Measurements from ENCODE around the gene SLC5A11.
"Not testable (repeated sequence)": the region's sequence is repeated elsewhere in the genome, so short reads cannot be mapped to it uniquely, and the experiment has no call there.

Gene SLC5A11

DNA sequence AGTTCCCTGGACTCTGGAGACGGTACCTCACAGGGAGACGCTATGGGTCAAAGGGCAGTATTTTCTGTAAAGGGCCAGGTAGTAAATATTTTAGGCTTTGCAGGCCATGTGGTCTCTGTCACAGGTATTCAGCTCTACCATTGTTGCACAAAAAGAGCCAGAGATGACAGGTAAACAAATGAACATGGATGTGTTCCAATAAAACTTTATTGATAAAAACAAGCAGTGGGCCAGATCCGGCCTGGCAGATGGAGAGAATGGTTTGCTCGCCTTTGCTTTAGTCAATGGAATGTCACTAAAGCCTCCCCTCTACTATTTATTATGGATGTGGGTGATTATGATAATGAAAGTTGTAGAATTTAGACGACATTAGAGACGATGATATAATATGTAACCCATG is 8.9 kb upstream of the SLC5A11 start:
- no peak for DNase-seq

DNA sequence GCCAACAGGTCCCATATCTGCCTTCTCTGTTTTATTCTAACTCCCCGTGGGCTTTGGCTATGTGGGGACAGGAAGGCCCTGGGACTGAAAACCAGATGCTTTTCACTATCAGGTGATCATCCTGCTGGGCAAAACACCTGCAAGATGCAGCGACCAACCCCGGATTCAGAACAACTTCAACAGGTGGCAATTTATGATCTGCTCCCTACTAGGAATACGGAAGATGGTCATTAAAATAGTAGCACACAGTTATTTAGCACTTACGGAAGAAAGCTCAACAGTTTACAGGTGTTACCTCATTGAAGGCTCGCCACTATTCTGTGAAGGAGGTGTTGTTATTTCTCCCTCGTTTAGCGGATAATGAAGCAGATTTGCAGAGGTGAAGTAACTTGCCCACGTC is 7.8 kb upstream of the SLC5A11 start:
- no peak for DNase-seq

DNA sequence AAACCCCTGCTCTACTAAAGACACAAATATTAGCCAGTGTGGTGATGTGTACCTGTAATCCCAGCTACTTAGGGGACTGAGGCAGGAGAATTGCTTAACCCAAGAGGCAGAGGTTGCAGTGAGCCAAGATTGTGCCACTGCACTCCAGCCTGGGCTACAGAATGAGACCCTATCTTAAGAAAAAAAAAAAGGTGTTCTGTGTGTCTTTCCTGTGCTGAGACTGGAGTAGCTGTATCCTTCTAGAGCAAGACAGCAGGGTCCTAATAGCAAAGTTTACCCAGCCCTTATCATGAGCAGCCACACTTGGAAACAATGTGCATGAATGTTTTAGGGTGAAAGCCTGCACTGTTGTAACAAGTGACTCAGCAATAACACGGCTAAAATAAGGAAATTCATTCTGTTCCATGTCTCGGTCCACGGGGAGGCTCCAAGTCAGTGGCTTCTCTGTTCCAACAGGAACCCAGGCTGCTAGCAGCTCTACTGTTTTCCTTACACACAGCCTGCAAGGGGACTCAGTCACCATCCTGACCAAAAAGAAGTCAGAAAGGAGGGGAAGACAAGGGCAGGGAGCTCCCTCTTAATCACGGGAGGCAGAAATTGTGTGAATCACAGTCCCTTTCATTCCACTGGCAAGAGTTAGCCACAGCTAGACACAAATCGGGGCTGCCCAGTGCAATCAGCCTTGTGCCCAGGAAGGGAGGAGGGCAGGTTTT is 7.1 kb upstream of the SLC5A11 start:
- no peak for DNase-seq

DNA sequence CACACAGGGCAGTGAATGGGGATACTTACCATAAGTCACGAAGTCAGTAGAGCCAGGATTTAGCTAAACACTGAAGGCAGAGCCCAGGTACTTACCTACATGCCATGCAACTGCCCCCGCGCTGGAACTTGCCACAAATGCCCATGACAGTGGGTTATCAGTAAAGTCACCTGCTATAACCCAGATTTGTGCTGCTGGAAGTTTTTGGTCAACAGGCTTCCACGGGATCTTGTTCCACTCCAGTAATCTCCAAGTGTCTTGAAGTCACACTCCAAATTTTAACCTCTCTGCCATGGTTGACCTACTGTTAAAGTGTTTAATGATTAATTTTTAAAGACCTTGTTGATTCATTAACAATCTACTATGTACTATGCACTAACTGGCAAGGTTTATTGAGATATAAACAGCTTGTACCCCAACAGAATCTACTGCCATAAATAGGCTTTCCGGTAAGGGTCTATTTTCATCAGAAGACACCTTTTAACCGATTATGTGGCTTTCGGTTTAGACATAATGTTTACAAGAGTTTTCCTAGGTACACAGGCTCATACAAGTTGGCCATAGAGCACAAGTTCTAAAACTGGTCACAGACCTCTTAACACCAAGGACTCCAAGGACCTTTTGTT is 6.3 kb upstream of the SLC5A11 start:
- no peak for DNase-seq

DNA sequence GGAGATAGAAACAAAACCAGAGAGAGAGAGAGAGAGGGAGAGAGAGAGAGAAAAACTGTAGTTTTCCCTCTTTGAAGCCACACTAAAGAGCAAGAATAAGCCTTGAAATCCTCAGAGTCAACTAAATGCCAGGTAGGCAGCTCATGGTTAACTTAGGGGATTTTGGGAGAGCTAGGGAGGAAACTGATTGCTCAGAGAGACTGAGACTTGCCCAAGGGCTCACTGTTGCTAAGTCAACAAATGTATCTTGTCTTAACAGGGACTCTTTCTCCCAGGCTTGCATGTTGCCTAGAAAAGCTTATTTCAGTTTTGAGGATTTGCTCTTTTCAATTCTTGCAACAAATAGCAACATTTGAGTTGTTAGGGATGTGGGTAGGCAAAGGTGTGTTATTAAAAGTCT is 4.5 kb upstream of the SLC5A11 start:
- no peak for DNase-seq

DNA sequence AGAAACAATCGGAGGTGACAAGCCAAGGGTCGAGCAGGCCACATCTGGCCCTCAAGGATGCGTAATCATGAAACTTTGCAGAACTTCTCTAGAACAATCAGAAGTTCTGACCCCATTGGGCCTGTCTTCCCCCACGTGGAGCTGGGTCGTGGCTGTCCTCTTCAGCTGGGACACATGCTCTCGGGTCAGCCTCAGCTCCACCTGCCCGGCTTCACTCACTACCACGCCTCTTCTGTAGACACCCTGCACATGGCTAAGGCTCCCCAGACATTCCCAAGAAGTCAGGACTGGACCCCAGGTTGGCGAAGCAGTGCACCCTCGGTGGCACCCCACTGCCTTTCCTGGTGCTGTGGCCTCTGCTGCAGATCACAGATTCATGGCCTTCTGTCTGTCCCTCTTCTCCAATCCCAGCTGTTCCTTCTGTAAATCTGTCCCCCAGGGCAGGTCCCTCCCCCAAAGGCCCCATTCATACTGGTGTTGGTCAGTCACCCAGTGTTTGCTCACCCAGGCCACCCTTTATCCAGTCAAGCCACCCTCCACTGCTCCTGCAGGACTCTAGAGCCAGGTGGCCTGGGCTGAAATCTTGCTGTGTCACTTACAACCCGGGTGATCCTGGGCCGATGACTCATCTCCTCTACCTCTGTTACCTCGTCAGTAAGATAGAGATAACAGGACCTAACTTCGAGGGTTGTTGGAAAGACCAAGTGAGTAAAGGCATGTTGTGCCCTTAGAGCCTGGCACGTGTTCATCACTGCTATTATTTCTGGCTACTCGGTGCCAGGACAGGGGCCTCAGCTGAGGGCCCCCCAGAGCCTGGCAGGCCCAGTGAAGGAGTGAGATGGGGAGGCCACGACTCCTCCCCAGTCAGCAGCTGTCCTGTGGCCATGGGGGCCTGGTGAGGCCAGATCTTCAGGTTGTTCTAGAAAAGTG is 1.4 kb upstream of the SLC5A11 start:
- DNase-seq = no peak

DNA sequence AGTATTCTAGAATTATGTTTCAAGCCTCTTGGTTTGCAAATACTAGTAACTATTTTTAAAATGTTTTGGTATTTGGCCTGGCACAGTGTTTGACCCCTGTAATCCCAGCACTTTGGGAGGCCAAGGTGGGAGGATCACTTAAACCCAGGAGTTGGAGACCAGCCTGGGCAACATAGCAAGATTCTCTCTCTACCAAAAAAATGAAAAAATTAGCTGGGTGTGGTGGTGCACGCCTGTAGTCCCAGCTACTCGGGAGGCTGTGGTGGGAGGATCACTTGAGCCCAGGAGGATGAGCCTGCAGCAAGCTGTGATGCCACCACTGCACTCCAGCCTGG is 765 bp upstream of the SLC5A11 start:
- DNase-seq = not testable (repeated sequence)

DNA sequence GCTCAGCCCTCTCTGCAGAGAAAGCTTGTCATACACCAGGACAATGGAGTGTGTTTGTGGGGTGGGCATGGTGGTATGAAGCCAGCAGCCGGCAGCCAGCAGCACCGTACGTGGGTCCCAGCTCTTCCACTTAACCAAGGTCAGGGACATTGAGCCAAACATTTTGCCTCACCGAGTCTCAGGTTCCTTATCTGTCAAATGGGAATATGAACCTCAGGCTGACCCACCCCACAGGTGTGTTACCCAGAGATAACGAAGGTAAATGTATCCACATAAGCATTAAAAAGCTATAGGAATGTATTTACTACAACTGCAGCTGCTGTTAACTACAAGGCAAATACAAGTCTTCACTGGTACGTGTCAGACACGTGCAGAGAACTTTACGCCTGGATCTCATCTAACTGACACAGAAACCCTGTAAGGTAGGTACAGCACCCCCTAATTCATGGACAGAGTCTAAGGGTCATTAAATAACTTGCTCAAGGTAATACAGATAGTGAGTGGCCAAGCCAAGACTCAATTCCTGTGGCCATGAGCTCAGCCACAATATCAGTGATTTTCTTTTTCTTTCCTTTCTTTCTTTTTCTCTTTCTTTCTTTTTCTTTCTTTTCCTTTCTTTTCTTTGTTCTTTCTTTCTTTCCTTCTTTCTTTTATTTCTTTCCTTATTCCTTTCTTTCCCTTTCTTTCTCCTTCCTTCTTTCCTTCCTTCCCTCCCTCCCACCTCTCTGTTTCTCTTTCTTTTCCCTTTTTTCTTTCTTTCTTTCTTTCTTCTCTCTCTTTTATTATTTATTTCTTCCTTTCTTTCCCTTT is 990 bp downstream of the SLC5A11 start:
- no peak for DNase-seq

DNA sequence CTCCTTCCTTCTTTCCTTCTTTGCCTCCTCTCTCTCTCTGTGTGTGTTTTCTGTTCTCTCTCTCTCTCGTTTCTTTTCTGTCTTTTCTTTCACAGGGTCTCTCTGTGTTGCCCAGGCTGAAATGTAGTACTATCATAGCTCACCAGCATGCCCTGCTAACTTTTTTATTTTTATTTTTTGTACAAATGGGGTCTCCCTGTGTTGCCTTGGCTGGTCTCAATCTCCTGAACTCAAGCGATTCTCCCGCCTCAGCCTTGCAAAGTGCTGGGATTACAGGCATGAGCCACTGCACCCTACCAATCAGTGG is 1.5 kb downstream of the SLC5A11 start:
- DNase-seq = no peak

DNA sequence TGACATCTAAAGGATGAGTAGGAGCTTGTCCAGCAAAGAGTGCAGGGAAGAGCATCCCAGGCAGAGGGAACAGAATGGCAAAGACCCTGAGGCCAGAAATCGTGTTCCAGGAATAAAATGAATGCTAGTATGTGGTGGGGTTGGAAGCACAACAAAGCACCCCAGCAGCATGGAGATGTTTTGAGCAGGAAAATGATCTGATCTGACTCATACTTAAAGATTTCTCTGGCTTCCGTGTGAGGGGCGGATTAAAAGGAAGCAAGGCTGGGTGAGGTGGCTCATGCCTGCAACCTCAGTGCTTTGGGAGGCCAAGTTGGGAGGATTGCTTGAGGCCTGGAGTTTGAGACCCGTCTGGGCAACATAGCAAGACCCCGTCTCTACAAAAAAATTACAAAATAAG is 2.3 kb downstream of the SLC5A11 start:
- no peak for DNase-seq

DNA sequence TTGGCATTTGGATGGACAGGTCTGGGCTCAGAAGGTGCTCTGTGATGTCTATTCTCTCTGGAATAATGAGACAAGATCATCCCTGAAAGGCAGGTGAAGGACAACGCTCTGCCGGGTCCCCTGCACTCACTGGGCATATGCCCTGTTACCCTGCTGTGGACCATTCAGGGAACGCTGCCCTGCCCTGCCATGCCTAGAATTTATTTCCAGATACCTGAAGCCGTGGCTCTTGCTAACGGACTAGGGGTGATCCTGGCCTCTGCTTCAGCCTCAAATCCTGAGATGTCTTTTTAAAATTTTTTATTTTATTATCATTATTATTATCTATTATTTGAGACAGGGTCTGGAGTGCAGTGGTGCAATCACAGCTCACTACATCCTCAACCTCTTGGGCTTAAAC is 3.9 kb downstream of the SLC5A11 start:
- DNase-seq = no peak

DNA sequence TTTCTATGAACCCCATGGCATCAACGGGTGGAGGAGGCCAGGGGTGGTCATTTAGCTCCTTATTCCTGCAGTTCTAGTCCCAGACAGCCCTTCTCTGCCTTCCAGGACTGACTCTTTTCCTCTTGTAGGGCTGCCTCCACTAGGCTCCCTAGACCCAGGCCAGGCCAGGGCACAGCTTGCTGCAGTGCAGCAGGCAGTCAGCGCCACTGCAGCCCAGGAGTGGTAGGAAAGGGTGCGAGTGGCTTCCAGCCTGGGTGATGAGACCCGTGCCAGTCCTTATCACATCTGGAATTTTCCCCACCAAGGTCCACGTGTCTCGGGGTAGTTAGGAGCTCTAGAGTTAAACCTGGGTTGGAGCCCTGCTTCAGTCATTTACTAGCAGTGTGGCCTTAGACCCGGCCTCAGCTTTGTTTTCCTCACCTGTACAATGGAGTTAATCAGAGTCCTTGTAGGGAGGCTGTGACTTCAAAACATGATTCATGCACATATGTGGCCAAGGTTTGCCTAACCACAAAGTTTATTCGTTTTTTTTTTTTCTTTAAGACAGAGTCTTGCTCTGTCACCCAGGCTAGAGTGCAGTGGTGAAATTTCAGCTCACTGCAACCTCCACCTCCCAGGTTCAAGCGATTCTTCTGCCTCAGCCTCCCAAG is 4.7 kb downstream of the SLC5A11 start:
- DNase-seq = no peak

DNA sequence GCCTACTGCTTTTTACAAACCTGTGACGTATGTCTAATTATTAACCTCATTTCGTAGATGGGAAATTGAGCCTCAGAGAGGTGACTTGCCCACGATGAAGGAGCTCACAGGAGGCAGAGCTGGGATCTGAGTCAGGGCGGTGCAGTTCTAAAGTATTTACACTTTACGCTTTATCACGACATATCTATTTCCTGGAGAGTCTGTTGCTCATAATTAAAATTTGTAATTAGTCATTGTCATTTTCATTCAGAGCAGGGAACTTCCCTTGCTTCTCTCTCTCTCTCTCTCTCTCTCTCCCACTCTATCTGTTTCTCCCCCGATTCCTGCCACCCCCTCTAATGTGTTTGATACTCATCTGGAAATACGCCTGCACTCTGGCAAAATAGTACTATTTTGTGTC is 5.9 kb downstream of the SLC5A11 start:
- DNase-seq = peak in 1 of 2 experiments; percentile 7

DNA sequence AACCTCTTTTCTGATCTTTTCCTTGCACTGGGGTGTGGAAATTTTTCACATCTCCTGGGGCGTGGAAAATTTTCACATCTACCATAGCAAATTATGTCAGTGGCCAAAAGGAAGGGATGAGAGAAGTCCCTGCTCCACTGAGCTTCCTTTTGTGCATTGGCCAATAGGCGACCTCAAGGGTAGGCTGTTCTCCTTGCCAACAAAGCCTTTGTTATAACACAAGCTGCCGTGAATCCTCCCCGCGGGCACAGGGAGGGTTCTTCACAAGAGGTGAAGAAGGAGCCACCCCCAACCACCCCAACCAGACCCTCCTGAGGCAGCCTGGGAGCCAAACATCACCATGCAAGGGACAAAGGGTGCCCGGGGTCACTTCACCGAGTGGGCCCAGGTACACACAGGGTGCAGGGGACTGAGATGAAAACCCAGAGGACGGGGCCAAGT is 6.5 kb downstream of the SLC5A11 start:
- no peak for DNase-seq

DNA sequence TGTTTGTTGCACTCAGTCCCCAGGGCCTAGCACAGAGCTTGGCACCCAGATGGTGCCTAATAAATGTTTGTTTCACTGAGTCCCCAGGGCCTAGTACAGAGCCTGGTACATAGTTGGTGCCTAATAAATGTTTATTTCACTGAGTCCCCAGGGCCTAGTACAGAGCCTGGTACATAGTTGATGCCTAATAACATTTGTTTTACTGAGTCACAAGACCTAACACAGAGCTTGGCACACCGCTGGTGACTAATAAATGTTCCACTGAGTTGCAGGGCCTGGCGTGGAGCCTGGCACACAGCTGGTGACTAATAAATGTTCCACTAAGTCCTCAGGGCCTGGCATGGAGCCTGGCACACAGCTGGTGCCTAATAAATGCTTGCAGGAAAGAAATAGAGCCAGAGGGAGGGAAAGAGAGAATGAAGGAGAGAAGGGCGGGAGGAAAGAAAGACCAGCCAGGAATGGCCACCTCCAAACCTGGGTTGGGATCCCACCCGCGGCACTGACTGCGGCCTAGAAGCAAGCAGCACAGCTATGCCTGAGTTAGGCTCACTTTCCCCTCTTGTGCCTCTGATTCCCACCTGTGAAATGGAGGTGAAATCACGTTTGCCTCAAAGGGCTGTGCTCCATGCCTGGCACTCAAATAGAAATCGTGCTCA is 7.5 kb downstream of the SLC5A11 start:
- DNase-seq = no peak

DNA sequence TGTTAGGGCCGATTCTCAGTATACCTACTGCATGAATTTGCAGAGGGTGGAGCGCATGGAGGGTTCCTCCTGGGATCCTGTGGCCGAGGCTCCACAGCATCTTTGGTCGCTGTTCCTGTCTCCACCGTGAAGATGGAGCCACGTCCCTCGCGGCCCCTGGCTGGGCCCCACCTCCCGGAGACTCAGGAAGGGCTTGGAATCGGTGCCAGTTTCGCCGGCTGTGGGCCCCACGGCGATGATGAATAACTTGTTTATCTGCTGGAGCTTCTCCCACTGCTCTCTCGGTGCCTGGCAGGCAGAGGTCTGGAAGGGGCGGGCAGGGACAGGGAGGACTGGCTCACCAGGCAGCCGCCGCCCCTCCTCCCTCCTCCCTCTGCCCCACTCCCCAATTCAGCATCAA is 8.1 kb downstream of the SLC5A11 start:
- no peak for DNase-seq

DNA sequence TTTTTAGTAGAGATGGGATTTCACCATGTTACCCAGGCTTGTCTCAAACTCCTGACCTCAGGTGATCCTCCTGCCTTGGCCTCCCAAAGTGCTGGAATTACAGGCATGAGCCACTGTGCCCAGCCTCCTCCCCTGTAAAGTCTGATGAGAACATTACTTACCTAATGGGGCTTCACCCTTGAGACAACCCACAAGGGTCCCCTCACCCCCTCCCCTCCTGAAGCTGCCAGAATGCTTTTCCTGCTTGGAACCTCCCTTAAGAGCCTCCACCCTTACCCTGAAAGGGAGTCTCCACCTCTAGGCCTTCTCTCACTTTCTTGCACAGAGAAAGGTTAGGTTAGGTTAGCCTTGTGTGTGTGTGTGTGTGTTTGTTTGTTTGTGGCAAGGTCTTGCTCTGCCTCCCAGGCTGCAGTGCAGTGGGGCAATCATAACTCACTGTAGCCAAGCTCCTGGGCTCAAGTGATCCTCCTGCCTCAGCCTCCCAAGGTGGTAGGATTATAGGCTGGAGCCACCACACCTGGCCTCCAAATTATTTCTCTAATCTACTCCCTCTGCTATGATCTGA is 8.9 kb downstream of the SLC5A11 start:
- DNase-seq = no peak

DNA sequence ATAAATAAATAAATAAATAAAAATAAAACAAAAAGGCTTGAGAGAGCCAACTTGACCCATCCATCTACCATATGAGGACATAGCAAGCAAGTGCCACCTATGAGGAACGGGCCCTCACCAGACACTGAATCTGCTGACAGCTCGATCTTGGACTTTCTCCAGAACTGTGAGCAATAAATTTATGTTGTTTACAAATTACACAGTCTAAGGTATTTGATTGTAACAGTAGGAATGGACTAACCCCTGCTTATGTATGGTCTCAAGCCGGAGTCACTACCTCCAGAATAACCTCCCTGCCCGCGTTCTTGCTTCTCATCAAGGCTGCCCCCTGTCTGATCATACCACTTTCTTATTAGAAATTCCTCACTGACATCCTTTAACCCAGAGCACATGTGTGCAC is 9.9 kb downstream of the SLC5A11 start:
- DNase-seq = no peak

DNA sequence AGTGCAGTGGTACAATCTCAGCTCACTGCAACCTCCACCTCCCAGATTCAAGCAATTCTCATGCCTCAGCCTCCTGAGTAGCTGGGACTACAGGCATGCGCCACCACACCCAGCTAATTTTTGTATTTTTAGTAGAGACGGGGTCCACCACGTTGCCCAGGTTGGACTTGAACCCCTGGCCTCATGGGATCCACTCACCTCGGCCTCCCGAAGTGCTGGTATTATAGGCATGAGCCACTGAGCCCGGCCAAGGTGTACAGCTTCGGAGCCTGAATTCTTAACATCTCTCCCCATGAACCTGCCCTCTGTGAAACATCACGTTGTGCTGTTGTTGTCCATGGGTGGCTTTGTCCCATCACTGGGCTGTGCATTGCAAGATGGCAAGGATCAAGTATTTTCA is 11.1 kb downstream of the SLC5A11 start:
- DNase-seq = not testable (repeated sequence)

DNA sequence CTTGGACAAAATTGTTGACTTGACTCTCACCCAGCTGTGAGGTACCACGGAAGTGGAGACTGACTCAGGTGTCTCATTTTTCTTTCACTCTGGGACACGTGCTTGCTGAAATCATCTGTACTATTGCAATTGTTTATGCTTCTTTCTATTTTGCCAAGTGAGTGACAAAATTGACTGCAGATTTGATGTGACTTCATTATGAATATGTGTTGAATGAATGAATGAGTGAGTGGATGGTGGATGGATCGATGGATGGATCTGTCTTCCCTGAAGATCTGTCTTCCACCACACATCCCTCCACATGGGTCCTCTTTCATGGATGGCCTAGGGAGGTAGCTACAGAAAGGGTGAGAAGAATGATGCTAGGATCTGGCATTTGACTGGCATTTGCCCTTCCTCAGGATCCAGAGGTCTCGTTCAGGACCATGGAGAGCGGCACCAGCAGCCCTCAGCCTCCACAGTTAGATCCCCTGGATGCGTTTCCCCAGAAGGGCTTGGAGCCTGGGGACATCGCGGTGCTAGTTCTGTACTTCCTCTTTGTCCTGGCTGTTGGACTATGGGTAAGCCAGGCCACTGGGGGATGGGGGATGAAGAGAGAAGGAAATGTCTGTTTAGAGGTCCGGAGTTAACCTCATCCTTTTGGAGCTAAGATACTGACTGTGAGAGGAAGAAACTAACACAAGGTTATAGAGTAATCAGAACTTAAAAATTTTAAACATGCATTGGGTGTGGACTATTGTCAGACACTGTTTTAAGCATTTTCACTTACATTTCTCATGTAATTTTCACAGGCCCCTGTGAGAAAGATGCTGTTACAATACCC is 12.7 kb downstream of the SLC5A11 start:
- peak in 1 of 2 experiments; percentile 37 for DNase-seq

DNA sequence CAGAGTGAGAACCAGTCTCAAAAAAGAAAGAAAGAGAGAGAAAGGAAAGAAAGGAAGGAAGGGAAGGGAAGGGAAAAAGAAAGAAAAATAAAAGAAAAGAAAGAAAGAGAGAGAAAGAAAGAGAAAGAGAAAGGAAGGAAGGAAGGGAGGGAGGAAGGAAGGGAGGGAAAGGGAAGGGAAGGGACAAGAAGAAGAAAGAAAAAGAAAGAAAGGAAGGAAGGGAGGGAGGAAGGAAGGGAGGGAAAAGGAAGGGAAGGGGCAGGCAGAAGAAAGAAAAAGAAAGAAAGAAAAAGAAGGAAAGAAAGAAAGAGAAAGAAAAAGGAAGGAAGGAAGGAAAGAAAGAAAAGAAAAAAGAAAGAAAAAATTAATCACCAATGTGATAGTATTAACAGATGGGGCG is 15.7 kb downstream of the SLC5A11 start:
- DNase-seq = no peak

Measured in stimulated activated CD4-positive, alpha-beta T cell treated with anti-CD3 and anti-CD28 coated beads, Interleukin-4, amount 100 ng/mL, for 4 hours (primary cell).